GM13977 (cell line): ENCODE measurements around the gene UBAP1L.
"Not testable (repeated sequence)": the region's sequence is repeated elsewhere in the genome, so short reads cannot be mapped to it uniquely, and the experiment has no call there.

ENCODE experiments used
- DNase-seq: peaks from one replicate; pipeline ENCODE4 v3.0.0; 2012; ENCODE audit warnings: low spot score
- in situ Hi-C: fragments of 300-500 bp; cut with MboI; formaldehyde crosslinking; loops from one replicate; pipeline ENCODE4 v1.12.0; 2022; ENCODE audit warnings: low sequenced_read_pairs, low pct_unique_long_range_greater_than_20kb, mixed read lengths, inconsistent platforms; ENCODE audit not compliant: unreplicated experiment
- TF ChIP-seq, protein P1 (sequence below): IDR thresholded peaks from 2 replicates; pipeline ENCODE4 v1.5.1; 2012; ENCODE audit warnings: mild to moderate bottlenecking, control low read depth; ENCODE audit not compliant: insufficient read depth; ENCODE audit errors: extremely low read depth, missing control alignments

The UBAP1L gene

DNA sequence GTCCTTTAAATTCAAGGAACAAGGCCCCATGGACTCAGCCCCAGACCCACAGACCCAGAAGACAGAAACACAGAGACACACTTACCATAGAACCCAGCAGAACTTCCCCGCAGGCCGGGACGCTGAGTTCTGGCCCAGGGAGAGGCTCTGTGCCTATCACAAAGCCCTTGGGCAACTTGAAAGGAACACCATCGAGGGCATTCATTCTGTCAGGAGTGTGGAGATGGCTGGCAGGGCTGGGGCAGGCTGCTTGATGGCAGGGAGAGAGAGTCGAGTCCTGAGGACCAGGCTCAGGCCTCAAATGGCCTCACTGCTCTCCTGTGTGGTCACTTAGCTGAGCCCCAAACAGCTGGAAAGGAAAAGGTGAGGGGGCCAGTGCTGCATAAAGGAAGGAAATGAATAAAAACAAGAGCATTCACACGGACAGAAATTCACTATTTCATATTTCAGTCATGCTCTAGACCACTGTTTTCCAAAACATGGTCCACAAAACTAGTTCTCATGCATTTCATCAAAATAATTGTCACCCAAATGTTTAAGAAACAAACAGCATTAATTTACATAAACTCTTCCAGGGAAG, 8.9 kb downstream of the UBAP1L start:
- TF ChIP-seq, protein P1, sequence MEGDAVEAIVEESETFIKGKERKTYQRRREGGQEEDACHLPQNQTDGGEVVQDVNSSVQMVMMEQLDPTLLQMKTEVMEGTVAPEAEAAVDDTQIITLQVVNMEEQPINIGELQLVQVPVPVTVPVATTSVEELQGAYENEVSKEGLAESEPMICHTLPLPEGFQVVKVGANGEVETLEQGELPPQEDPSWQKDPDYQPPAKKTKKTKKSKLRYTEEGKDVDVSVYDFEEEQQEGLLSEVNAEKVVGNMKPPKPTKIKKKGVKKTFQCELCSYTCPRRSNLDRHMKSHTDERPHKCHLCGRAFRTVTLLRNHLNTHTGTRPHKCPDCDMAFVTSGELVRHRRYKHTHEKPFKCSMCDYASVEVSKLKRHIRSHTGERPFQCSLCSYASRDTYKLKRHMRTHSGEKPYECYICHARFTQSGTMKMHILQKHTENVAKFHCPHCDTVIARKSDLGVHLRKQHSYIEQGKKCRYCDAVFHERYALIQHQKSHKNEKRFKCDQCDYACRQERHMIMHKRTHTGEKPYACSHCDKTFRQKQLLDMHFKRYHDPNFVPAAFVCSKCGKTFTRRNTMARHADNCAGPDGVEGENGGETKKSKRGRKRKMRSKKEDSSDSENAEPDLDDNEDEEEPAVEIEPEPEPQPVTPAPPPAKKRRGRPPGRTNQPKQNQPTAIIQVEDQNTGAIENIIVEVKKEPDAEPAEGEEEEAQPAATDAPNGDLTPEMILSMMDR = no peak
- in situ Hi-C loops = no loop called here
- no peak for DNase-seq

DNA sequence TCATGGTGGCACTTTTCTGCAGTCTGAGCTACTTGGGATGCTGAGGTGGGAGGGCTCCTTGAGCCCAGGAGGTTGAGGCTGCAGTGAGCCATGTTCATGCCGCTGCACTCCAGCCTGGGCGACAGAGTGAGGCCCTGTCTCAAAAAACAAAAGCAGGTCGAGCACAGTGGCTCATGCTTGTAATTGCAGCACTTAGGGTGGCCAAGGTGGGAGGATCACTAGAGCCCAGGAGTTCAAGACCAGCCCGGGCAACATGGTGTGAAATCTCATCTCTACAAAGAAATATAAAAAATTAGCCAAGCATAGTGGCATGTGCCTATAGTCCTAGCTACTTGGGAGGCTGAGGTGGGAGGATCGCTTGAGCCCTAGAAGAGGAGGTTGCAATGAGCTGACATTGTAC, 10.0 kb downstream of the UBAP1L start:
- in situ Hi-C loops = no loop called here
- TF ChIP-seq, protein P1 = no peak
- DNase-seq = no peak

DNA sequence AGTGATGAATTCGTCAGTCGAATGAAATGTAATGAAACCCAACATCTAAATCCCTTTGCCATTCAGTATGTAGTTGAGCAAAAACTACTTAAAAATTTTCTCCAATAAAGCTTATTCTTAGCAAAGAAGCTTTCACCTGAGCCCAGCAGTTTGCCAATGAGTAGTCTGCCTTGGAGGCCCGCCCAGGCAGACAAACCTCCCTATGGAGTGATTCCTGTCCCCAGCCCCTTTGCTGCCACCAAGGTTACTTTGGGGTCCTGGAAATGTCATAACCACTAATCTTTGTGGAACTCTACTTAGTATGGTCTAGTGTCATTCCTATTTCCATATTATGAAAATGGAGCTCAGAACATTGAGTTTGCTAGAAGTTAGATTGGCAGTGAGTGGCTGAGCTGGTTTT, 12.1 kb downstream of the UBAP1L start:
- DNase-seq = no peak
- in situ Hi-C loops = no loop called here
- TF ChIP-seq, protein P1 = no peak

DNA sequence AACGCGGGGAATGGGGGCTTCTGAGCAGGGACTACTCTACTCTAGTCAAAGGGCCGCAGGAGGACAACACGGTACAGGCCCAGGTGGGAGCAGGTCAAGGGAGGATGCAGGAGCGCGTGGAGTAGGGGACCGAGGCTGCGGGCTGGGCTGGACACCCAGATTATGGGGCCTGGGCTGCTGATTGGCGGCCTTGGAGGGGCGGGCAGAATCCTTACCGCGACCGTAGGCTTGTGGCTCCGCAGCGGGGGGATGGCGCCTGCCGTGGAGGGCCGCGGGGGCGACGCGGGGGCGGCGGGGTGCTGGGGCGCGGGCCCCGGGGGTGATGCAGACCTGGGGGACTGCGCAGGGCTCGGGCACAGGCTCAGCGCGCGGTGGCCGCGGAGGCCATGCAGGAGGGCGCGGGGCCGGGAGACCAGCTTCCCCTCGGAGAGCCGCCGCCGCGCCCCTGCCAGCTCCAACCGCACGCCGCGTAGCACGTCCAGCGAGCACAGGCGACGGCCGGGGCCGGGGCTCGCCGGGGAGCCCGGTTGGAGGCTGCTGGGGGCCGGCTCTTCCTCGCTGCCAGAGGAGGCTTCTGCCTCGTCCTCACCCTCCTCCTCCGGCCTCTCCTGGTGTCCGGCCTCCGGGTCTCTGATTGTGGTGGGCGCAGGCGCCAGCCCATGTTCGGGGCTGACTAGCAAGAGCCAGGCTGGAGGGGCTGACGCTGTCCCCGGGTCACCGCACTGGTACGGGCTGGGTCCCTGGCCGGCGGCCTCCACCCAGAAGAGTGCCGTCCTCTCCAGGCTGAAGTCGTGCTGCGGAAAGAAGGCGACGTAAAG, 12.9 kb downstream of the UBAP1L start:
- TF ChIP-seq, protein P1 = no peak
- DNase-seq = no peak
- in situ Hi-C loops = no loop called here

DNA sequence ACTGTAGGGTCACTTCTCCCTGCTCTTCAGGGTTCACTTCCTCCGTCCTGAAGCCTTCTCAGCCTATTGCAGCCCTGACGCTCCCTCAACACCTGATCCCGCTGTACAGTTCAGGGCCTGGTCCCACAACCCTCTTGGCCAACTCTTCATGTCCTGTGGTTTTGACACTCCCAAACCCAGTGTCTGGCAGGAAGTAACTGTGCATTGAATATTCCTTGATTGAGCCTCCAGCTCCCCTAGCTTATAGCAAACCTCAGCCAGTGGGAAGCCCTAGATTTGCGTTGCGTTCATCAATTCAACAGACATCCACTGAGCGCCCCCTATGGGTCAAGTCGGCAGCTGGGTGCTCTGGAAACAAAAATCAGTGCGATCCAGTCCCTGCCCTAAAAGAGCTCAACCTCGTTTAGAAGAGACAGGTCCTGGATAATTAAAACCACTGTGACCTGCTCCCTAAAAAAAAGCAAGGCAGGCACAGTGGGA, 13.5 kb downstream of the UBAP1L start:
- in situ Hi-C loops = no loop called here
- TF ChIP-seq, protein P1 = peak; percentile 81
- peak; percentile 77 for DNase-seq

DNA sequence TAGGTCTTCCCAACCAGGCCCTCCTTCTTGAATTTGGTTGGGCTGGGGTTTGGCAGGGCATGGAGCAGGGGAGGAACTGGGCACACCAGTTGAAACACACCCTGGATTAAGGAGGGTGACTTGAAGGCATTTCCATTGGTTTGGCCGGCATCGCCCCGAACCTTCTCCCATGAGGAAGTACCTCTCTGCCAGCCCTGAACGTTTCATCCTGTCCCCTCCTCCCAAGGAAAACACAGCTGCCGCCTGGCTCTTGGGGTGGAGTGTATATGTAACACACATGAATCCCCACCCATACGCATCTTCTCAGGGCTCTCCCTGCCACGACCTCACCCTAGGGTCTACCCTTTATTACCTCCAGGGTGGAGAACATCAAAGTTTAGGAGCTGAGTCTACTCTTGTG, 14.6 kb downstream of the UBAP1L start:
- TF ChIP-seq, protein P1 = no peak
- in situ Hi-C loops = no loop called here
- DNase-seq = no peak

DNA sequence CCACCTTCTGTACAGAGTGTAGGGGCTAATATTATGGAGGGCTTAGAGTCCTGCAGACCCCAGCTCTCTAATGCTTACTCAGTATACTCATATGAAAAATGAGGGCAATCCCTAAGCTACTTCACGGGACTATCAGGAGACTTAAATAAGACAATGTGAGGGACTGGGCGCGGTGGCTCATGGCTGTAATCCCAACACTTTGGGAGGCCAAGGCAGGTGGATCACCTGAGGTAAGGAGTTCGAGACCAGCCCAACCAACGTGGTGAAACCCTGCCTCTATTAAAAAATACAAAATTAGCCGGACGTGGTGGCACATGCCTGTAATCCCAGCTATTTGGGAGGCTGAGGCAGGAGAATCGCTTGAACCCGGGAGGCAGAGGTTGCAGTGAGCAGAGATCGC, 15.2 kb downstream of the UBAP1L start:
- DNase-seq, in situ Hi-C loops: not testable (repeated sequence)
